Measurements from ENCODE around the gene KCNH2. TPM values are rescaled to one million over a fixed set of nuclear protein-coding genes. Genes with fewer than 3 reads are reported as not detected.

KCNH2 gene
- total and polyA plus RNA-seq, 10 of the 15 experiments (the other 5 are each of a cell fraction or from before 2014, with no cell fraction given) = 0.04 to 0.24 (median 0.17) TPM; not detected in 6

DNA sequence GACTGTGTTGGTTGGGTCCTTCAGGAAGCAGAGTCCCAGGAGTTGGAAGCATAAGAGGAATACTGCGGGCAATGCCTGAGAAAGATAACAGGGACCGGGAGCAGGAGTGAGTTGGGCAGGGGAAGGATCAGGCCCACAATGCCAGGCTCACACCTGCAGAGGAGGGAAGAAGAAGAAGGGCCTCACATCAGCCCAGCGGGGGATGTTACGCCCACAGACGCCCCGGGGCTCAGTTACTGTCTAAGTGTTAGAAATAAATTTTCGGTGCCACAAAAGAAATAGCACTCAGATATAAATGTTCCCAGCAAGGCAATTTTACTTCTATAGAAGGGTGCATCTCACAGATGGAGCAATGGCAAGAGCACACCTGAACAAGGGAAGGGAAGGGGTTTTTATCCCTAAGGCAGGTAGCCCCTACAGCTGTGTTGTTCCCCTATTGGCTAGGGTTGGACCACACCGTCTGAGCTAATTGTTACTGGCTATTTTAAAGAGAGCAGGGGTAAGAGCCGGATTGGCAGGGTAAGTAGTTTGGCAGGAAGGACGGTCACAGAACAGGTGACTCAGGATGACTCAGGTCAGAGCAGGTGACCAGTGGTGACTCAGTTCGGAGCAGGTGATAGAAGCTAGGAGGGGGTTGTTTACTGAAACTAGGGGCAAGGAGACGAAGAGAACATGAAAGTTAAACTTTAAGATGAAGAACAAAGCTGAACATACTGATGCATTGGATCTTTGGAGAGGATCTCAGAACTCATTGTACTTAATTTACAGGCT, 12.5 kb upstream of the KCNH2 start, which contains the start of gene NOS3:
Gene NOS3, plus strand, starts transcription at position 602 of the 771 bp plus-strand sequence. CDS start 2,787 bp downstream, outside the sequence.
- FAIRE-seq = no peak
- intact Hi-C loops (cut with micrococcal nuclease; ENCODE audit: unreplicated experiment) (no loop called here), in situ Hi-C loops (cut with MboI) (no loop called here)
- Histone ChIP-seq H3K27ac (ENCODE audit: control insufficient read depth, insufficient read depth) (no peak within 1 kb of the TSS), H3K4me2 (ENCODE audit: control insufficient read depth, insufficient read depth) (no peak within 1 kb of the TSS), H3K36me3 (ENCODE audit: control insufficient read depth in 2 of 2, insufficient read depth in 2 of 2, low read length in 1 of 2) (no peaks in the 10 kb centered on the region), H3K9ac (ENCODE audit: control insufficient read depth, insufficient read depth, low read length) (no peak within 1 kb of the TSS), H3K4me3 (no peak within 1 kb of the TSS), H4K20me1 (ENCODE audit: control insufficient read depth, insufficient read depth) (no peaks in the 10 kb centered on the region), H3K79me2 (ENCODE audit: control insufficient read depth, insufficient read depth, low read length) (no peaks in the 10 kb centered on the region), H3K4me1 (ENCODE audit: control insufficient read depth, insufficient read depth, low read length) (no peaks in the 10 kb centered on the region; the same call in 1 of the 2 replicates), H3K9me3 (replicated peaks; ENCODE audit: control insufficient read depth, insufficient read depth, low read length) (no peaks in the 10 kb centered on the region; the same call in 2 of the 3 replicates), H2AFZ (ENCODE audit: control insufficient read depth, low read depth, low read length) (no peak within 1 kb of the TSS), H3K27me3 (replicated peaks in 1 of 2; ENCODE audit: control insufficient read depth in 2 of 2, insufficient read depth in 2 of 2, low read length in 1 of 2) (peaks cover 0 to 3% of the 10 kb centered on the region in 2 experiments; a peak in 2 of 4 replicates)
- no TSS peak for BruUV-seq (replicated peaks)
- SMC1A ChIA-PET (ENCODE audit: uncharacterized antibody, unreplicated experiment) = interaction anchor here (0.7 to 1.0 kb wide), 2 partner anchors 18 to 92 kb away, joined by 3 read pairs; no protein-coding TSS in a partner anchor
- WGBS (ENCODE audit: insufficient coverage, insufficient replicate concordance, low lambda C conversion rate, missing lambda C conversion rate) = 32% methylated on average over 12 of the region's 12 CpGs
- DNase-seq (ENCODE audit: low read depth, low spot score) = no peak
- no peak for ATAC-seq
- RAD21 ChIA-PET (ENCODE audit: unreplicated experiment) = no interaction called here
- CTCF ChIA-PET = interaction anchor here (0.5 to 2.6 kb wide), 8 partner anchors 18 to 231 kb away, joined by 3 to 10 read pairs (median 3); no protein-coding TSS in a partner anchor
- TF ChIP-seq POLR2A (IDR thresholded peaks at IDR 0.05; ENCODE audit: low read depth, low read length) = no peak
- no peak for TF ChIP-seq KLF5 (IDR thresholded peaks at IDR 0.05; ENCODE audit: partially characterized antibody)
- no peak for TF ChIP-seq ESRRA (IDR thresholded peaks at IDR 0.05; ENCODE audit: low read length)
- TF ChIP-seq, protein P1, sequence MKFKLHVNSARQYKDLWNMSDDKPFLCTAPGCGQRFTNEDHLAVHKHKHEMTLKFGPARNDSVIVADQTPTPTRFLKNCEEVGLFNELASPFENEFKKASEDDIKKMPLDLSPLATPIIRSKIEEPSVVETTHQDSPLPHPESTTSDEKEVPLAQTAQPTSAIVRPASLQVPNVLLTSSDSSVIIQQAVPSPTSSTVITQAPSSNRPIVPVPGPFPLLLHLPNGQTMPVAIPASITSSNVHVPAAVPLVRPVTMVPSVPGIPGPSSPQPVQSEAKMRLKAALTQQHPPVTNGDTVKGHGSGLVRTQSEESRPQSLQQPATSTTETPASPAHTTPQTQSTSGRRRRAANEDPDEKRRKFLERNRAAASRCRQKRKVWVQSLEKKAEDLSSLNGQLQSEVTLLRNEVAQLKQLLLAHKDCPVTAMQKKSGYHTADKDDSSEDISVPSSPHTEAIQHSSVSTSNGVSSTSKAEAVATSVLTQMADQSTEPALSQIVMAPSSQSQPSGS (IDR thresholded peaks at IDR 0.05; ENCODE audit: low read length) = no peak
- TF ChIP-seq RAD51 (IDR thresholded peaks at IDR 0.05) = no peak
- TF ChIP-seq, protein P2, sequence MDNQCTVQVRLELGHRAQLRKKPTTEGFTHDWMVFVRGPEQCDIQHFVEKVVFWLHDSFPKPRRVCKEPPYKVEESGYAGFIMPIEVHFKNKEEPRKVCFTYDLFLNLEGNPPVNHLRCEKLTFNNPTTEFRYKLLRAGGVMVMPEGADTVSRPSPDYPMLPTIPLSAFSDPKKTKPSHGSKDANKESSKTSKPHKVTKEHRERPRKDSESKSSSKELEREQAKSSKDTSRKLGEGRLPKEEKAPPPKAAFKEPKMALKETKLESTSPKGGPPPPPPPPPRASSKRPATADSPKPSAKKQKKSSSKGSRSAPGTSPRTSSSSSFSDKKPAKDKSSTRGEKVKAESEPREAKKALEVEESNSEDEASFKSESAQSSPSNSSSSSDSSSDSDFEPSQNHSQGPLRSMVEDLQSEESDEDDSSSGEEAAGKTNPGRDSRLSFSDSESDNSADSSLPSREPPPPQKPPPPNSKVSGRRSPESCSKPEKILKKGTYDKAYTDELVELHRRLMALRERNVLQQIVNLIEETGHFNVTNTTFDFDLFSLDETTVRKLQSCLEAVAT (IDR thresholded peaks at IDR 0.05) = no peak
- TF ChIP-seq BACH1 (IDR thresholded peaks at IDR 0.05; ENCODE audit: borderline replicate concordance) = no peak
- TF ChIP-seq GATAD2B (conservative IDR thresholded peaks at IDR 0.05; ENCODE audit: low read depth) = no peak
- TF ChIP-seq BRCA1 (IDR thresholded peaks at IDR 0.05; ENCODE audit: low read depth, low read length) = no peak
- TF ChIP-seq EZH2 (IDR thresholded peaks at IDR 0.05; ENCODE audit: borderline replicate concordance, control insufficient read depth, low read depth, low read length) = no peak
- TF ChIP-seq MTA3 (IDR thresholded peaks at IDR 0.05; ENCODE audit: borderline replicate concordance, low read length) = no peak
- no peak for TF ChIP-seq MXI1 (IDR thresholded peaks at IDR 0.05; ENCODE audit: low read depth, low read length)
- TF ChIP-seq LARP7 (IDR thresholded peaks at IDR 0.05) = no peak
- TF ChIP-seq POU2F2 (IDR thresholded peaks at IDR 0.05; ENCODE audit: borderline replicate concordance, low read depth, low read length) = no peak
- TF ChIP-seq CHD1 (IDR thresholded peaks at IDR 0.05; ENCODE audit: low read depth, low read length) = no peak
- POLR2A ChIA-PET = no interaction called here
